CD14-positive monocyte (primary cell): Measurements from ENCODE around the gene MPPED1. TPM values are rescaled to one million over a fixed set of nuclear protein-coding genes. Genes with fewer than 3 reads are reported as not detected.

Source experiments
- DNase-seq, 3 donors: peaks; one replicate each; pipeline ENCODE4 v3.0.0-alpha.2; 2011 to 2022
- H2AFZ ChIP-seq: 2 replicates; pipeline ENCODE4 v1.6.0; 2012; ENCODE audit warnings: mild to moderate bottlenecking, low read depth, low read length, inconsistent platforms; ENCODE audit not compliant: insufficient read depth, poor library complexity, severe bottlenecking
- H3K27ac ChIP-seq, 2 donors: 1 replicate in 1 of 2; 2 replicates in 1 of 2; pipeline ENCODE4 v1.5.1; 2012 to 2013; ENCODE audit warnings: low read length in 2 of 2, control low read depth in 1 of 2, inconsistent platforms in 1 of 2, low read depth in 1 of 2, mild to moderate bottlenecking in 1 of 2
- H3K27me3 ChIP-seq, 2 donors: one replicate each; pipeline versions ENCODE4 v1.6.0 to v1.6.1; 2011 to 2013; ENCODE audit warnings: low read length in 2 of 2; ENCODE audit not compliant: control insufficient read depth in 2 of 2, insufficient read depth in 2 of 2
- H3K36me3 ChIP-seq, 2 donors: replicated peaks in 1 of 2; 1 replicate in 1 of 2; 2 replicates in 1 of 2; pipeline versions ENCODE4 v1.5.1 to v1.6.1; 2012 to 2013; ENCODE audit warnings: low read length in 2 of 2, control low read depth in 1 of 2, inconsistent platforms in 1 of 2, mild to moderate bottlenecking in 1 of 2; ENCODE audit not compliant: insufficient read depth in 2 of 2, control insufficient read depth in 1 of 2
- H3K4me1 ChIP-seq, 2 donors: 1 replicate in 1 of 2; 2 replicates in 1 of 2; pipeline versions ENCODE4 v1.5.1 to v1.6.1; 2012 to 2013; ENCODE audit warnings: low read length in 2 of 2, control low read depth in 1 of 2, inconsistent platforms in 1 of 2, mild to moderate bottlenecking in 1 of 2, moderate library complexity in 1 of 2; ENCODE audit not compliant: insufficient read depth in 2 of 2, control insufficient read depth in 1 of 2
- H3K4me2 ChIP-seq: replicated peaks from 2 replicates; pipeline ENCODE3; 2012; ENCODE audit warnings: low read length, moderate library complexity, mild to moderate bottlenecking; ENCODE audit not compliant: poor library complexity, severe bottlenecking; ENCODE audit errors: extremely low read depth
- H3K4me3 ChIP-seq, 3 experiments: fragments of 200-600 bp in 1 of 3; sonication (generic) in 1 of 3; replicated peaks in 1 of 3; 1 replicate in 2 of 3; 2 replicates in 1 of 3; pipeline ENCODE4 v1.5.1; 2011 to 2013; ENCODE audit warnings: low read length in 3 of 3, mild to moderate bottlenecking in 3 of 3, control low read depth in 2 of 3, low read depth in 2 of 3, inconsistent platforms in 1 of 3, moderate library complexity in 1 of 3
- H3K79me2 ChIP-seq: 2 replicates; pipeline ENCODE4 v1.6.0; 2012; ENCODE audit warnings: mild to moderate bottlenecking, control low read depth, inconsistent platforms, low read length, moderate library complexity; ENCODE audit not compliant: insufficient read depth
- H3K9ac ChIP-seq: 2 replicates; pipeline ENCODE4 v1.6.0; 2017; ENCODE audit warnings: low read length, mild to moderate bottlenecking; ENCODE audit not compliant: insufficient read depth, poor library complexity, severe bottlenecking
- H3K9me3 ChIP-seq, 2 donors: replicated peaks in 1 of 2; 1 replicate in 1 of 2; 2 replicates in 1 of 2; pipeline versions ENCODE4 v1.5.1 to v1.6.1; 2012 to 2013; ENCODE audit warnings: low read length in 2 of 2, control low read depth in 1 of 2; ENCODE audit not compliant: control insufficient read depth in 1 of 2, insufficient read depth in 1 of 2
- H4K20me1 ChIP-seq: 2 replicates; pipeline ENCODE4 v1.6.0; 2012; ENCODE audit warnings: mild to moderate bottlenecking, low read length, control low read depth, moderate library complexity; ENCODE audit not compliant: insufficient read depth
- H3K27ac Mint-ChIP-seq, 7 donors: one replicate each; pipeline ENCODE4 v1.8.0; 2020; ENCODE audit warnings: mild to moderate bottlenecking in 7 of 7, mixed read lengths in 7 of 7, moderate library complexity in 6 of 7, inconsistent platforms in 2 of 7
- H3K27me3 Mint-ChIP-seq, 3 donors: one replicate each; pipeline ENCODE4 v1.8.0; 2021 to 2022; ENCODE audit warnings: low read depth in 3 of 3, mild to moderate bottlenecking in 3 of 3, mixed read lengths in 3 of 3, moderate library complexity in 3 of 3, inconsistent platforms in 1 of 3
- H3K36me3 Mint-ChIP-seq, 2 donors: one replicate each; pipeline ENCODE4 v1.8.0; 2020; ENCODE audit warnings: mixed read lengths in 2 of 2, inconsistent platforms in 1 of 2, mild to moderate bottlenecking in 1 of 2
- H3K4me1 Mint-ChIP-seq: one replicate; pipeline ENCODE4 v1.8.0; 2020; ENCODE audit warnings: mild to moderate bottlenecking, mixed read lengths
- H3K4me3 Mint-ChIP-seq, 2 donors: one replicate each; pipeline ENCODE4 v1.8.0; 2020; ENCODE audit warnings: mild to moderate bottlenecking in 2 of 2, mixed read lengths in 2 of 2, moderate library complexity in 1 of 2
- H3K9me3 Mint-ChIP-seq, 7 donors: one replicate each; pipeline ENCODE4 v1.8.0; 2020 to 2022; ENCODE audit warnings: mixed read lengths in 7 of 7, mild to moderate bottlenecking in 6 of 7, moderate library complexity in 6 of 7, inconsistent platforms in 2 of 7
- WGBS: methylation state at CpG from one replicate; pipeline ENCODE4 v1.1.5; 2013; ENCODE audit warnings: missing lambda C conversion rate; ENCODE audit not compliant: insufficient coverage; 5-methylcytosine and 5-hydroxymethylcytosine counted together
- intact Hi-C, 2 donors: fragments of 100-400 bp; cut with micrococcal nuclease; formaldehyde crosslinking; loops; one replicate each; pipeline versions ENCODE4 v1.15.0 to v1.15.1; 2023
- polyA plus RNA-seq, 3 donors: library from polyadenylated mRNA; depleted of rRNA in 1 of 3; unstranded in 2 of 3; stranded (reverse) in 1 of 3; fragments of 300-500 nt in 2 of 3; fragments of >200 nt in 1 of 3; fragmentation: Illumina TruSeq in 2 of 3; gene quantifications; 1 replicate in 2 of 3; 2 replicates in 1 of 3; pipeline ENCODE4 v1.2.3, GENCODE V29; 2012 to 2021
- TF ChIP-seq, protein P1 (sequence below): fragments of 200-600 bp; IDR thresholded peaks from one replicate; pipeline ENCODE4 v1.8.0; 2022; ENCODE audit warnings: antibody characterized with exemption, mild to moderate bottlenecking

MPPED1 gene
- polyA plus RNA-seq, 3 donors = not detected

DNA sequence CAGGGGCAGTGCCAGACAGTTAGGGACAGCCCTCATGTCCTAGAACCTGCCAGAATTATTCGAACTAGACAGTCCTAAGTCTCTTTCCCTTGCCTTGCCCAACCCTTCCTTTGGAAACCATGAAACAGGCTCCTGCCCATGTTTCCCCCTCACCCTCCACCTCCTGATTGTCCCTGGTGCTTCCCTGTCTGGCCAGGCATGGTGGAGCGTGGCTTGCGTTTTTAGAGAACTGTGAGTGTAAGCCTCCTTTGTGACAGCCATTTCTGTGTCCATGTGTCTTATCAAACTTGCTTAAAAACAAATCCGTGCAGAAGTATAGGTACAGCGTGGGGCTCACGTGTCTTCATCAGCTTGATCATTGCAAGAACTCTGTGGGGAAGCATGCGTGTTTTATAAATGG lies 54.9 kb downstream of the MPPED1 start:
- Histone ChIP-seq H4K20me1 (no peaks in the 10 kb centered on the region), H2AFZ (no peak overlapping the region), H3K79me2 (no peaks in the 10 kb centered on the region), H3K4me2 (no peak overlapping the region), H3K9ac (no peak overlapping the region), H3K27ac (no peak overlapping the region), H3K36me3 (no peaks in the 10 kb centered on the region), H3K4me1 (no peaks in the 10 kb centered on the region), H3K4me3 (no peak overlapping the region), H3K27me3 (no peaks in the 10 kb centered on the region), H3K9me3 (peaks cover 3 to 8% of the 10 kb centered on the region in 2 donors)
- intact Hi-C loops = no loop called here
- Mint-ChIP-seq H3K27ac (no peak overlapping the region), H3K27me3 (peaks cover 11 to 21% (median 15%) of the 10 kb centered on the region in 3 donors), H3K4me1 (no peaks in the 10 kb centered on the region), H3K4me3 (no peak overlapping the region), H3K9me3 (peaks cover 0 to 12% (median 10%) of the 10 kb centered on the region in 7 donors), H3K36me3 (no peaks in the 10 kb centered on the region)
- 92% methylated on average over 4 of the region's 7 CpGs for WGBS
- TF ChIP-seq, protein P1, sequence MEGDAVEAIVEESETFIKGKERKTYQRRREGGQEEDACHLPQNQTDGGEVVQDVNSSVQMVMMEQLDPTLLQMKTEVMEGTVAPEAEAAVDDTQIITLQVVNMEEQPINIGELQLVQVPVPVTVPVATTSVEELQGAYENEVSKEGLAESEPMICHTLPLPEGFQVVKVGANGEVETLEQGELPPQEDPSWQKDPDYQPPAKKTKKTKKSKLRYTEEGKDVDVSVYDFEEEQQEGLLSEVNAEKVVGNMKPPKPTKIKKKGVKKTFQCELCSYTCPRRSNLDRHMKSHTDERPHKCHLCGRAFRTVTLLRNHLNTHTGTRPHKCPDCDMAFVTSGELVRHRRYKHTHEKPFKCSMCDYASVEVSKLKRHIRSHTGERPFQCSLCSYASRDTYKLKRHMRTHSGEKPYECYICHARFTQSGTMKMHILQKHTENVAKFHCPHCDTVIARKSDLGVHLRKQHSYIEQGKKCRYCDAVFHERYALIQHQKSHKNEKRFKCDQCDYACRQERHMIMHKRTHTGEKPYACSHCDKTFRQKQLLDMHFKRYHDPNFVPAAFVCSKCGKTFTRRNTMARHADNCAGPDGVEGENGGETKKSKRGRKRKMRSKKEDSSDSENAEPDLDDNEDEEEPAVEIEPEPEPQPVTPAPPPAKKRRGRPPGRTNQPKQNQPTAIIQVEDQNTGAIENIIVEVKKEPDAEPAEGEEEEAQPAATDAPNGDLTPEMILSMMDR = no peak
- no peak for DNase-seq

DNA sequence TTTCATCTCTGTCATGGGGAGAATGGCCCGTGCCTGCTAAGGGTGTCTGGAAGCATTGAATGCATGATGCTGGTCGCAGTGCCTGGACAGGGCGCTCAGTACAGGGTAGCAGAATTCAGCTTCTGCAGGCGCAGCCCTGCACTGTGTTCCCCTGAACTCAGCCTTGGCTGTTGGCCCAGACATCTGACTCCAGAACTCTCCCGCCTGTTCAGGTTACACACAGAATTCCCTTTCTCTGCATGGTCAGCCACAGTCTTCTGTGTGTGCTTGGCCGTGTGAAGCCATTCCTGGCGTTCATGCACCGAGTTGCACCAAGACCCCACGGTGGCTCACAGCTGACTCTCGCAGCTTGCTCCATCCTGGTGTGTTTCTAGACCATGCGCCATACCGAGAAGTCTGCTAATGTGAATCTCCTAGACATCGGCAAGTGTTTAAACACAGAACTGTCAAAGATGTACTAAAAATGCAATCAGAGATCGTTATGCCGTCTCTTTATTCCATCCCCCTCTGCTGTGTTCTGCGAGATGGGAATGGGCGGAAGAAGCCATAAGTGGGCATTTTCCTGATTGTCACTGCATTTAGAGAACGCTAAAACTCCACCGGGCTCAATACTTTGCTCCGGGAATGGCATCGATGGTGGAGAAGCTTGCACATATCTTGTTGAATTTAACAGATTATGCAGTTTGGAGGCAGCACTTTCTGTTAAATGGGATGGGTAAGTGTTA lies 55.6 kb downstream of the MPPED1 start:
- intact Hi-C loops = no loop called here
- no peaks in the 10 kb centered on the region for H3K36me3 ChIP-seq
- no peaks in the 10 kb centered on the region for H3K79me2 ChIP-seq
- H3K27me3 ChIP-seq = no peaks in the 10 kb centered on the region
- H3K4me3 ChIP-seq = no peak overlapping the region
- H2AFZ ChIP-seq = no peak overlapping the region
- Mint-ChIP-seq H3K27me3 (peaks cover 11 to 19% (median 15%) of the 10 kb centered on the region in 3 donors), H3K4me1 (no peaks in the 10 kb centered on the region), H3K27ac (no peak overlapping the region), H3K4me3 (no peak overlapping the region), H3K36me3 (no peaks in the 10 kb centered on the region), H3K9me3 (peaks cover 0 to 12% (median 8%) of the 10 kb centered on the region in 7 donors)
- H3K9ac ChIP-seq = no peak overlapping the region
- no peaks in the 10 kb centered on the region for H3K4me1 ChIP-seq
- TF ChIP-seq, protein P1 = no peak
- no peaks in the 10 kb centered on the region for H4K20me1 ChIP-seq
- DNase-seq = no peak
- WGBS = 88% methylated on average over 21 of the region's 21 CpGs
- no peak overlapping the region for H3K27ac ChIP-seq
- H3K4me2 ChIP-seq = no peak overlapping the region
- H3K9me3 ChIP-seq = peaks cover 3 to 4% of the 10 kb centered on the region in 2 donors
